ENCODE measurements around the gene JTB. TPM values are rescaled to one million over a fixed set of nuclear protein-coding genes. Genes with fewer than 3 reads are reported as not detected.

JTB gene
- total and polyA plus RNA-seq, 2 of the 4 experiments (the other 2 are of a cell fraction) = 123 to 138 TPM

DNA sequence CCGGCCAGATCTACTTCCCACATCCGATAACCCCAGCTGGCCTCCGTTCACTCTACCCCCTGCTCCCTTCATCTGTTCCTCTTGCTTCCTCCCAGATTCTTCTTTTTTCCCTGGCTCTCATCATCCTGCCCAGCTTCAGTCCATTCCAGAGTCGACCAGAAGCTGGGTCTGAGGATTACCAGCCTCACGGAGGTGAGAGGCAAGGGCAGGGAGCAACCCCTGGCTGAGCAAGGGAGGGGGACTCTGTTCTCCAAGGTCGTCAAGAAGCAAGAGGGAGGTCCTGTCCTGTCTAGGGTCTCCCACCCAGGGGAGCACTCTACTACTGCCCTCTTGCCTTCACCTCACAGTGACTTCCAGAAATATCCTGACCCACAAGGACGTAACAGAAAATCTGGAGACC is 3.9 kb downstream of the JTB start:
- DNase-seq (no peak), ATAC-seq (ENCODE audit: low read depth) (no peak)
- intact Hi-C loops (cut with micrococcal nuclease) (no loop called here), in situ Hi-C loops (cut with MboI; ENCODE audit: low sequenced_read_pairs) (loop anchor here (10.0 to 25.0 kb wide), 2 partner anchors 299 to 436 kb away; partner anchors contain the start of genes ILF2, NPR1, S100A3 and S100A4), dilution Hi-C loops (cut with HindIII; ENCODE audit: low sequenced_read_pairs, unreplicated experiment) (no loop called here)
- Histone ChIP-seq H3K4me3 (ENCODE audit: insufficient read depth, low read depth, low read length) (no peak overlapping the region), H3K4ac (ENCODE audit: low read depth, low read length) (no peak overlapping the region), H2BK15ac (ENCODE audit: low read depth, low read length) (no peak overlapping the region), H2AK5ac (ENCODE audit: low read depth, low read length) (no peak overlapping the region), H2BK120ac (ENCODE audit: low read depth, low read length) (no peak overlapping the region), H3K18ac (ENCODE audit: low read depth, low read length) (no peak overlapping the region), H3K4me2 (ENCODE audit: low read depth, low read length) (no peak overlapping the region), H3K27ac (ENCODE audit: insufficient read depth, low read length) (no peak overlapping the region), H3K56ac (ENCODE audit: extremely low read depth, insufficient read depth, low read length) (no peak overlapping the region), H3K9me3 (ENCODE audit: control insufficient read depth, insufficient read depth, low read length) (no peaks in the 10 kb centered on the region), H2BK20ac (ENCODE audit: low read depth, low read length) (no peak overlapping the region), H2BK5ac (ENCODE audit: low read depth, low read length, poor library complexity, severe bottlenecking) (no peak overlapping the region), H4K8ac (ENCODE audit: low read depth in 2 of 2, low read length in 2 of 2) (no peak overlapping the region), H3K14ac (replicated peaks; ENCODE audit: low read depth, low read length) (no peak overlapping the region), H3K79me1 (ENCODE audit: low read depth in 1 of 2, low read length in 2 of 2) (peaks cover 19 to 46% of the 10 kb centered on the region in 2 experiments), H3K23ac (ENCODE audit: low read depth, low read length) (no peak overlapping the region), H3K36me3 (ENCODE audit: control insufficient read depth, insufficient read depth, low read length) (peaks cover 25% of the 10 kb centered on the region), H4K20me1 (ENCODE audit: insufficient read depth, low read length) (no peaks in the 10 kb centered on the region), H3K9me1 (ENCODE audit: insufficient read depth, low read length) (peaks cover 20% of the 10 kb centered on the region), H3K27me3 (ENCODE audit: control insufficient read depth, insufficient read depth, low read length) (no peaks in the 10 kb centered on the region), H2AFZ (replicated peaks; ENCODE audit: low read length, poor library complexity) (no peak overlapping the region), H3K4me1 (ENCODE audit: control insufficient read depth, insufficient read depth, low read length) (no peaks in the 10 kb centered on the region; the same call in 1 of the 2 replicates), H4K5ac (ENCODE audit: low read depth, low read length) (no peak overlapping the region), H2AK9ac (replicated peaks; ENCODE audit: low read depth, low read length, poor library complexity) (no peak overlapping the region), H3K9ac (ENCODE audit: low read depth, low read length) (no peak overlapping the region), H4K91ac (ENCODE audit: insufficient read depth, low read depth, low read length) (no peak overlapping the region)
- BruUV-seq (replicated peaks) = no TSS peak
- POLR2A ChIA-PET (ENCODE audit: unreplicated experiment) = no interaction called here
- TF ChIP-seq RAD21 (IDR thresholded peaks at IDR 0.05; ENCODE audit: low read length) (no peak), CEBPB (IDR thresholded peaks at IDR 0.05; ENCODE audit: low read depth, low read length) (no peak), CHD1 (IDR thresholded peaks at IDR 0.05; ENCODE audit: low read depth, low read length) (no peak), MXI1 (IDR thresholded peaks at IDR 0.05; ENCODE audit: borderline replicate concordance, low read depth, low read length) (no peak), BHLHE40 (IDR thresholded peaks at IDR 0.05; ENCODE audit: low read depth, low read length) (no peak), SMC3 (IDR thresholded peaks at IDR 0.05; ENCODE audit: low read depth, low read length) (no peak), RFX5 (IDR thresholded peaks at IDR 0.05; ENCODE audit: low read depth, low read length) (no peak), MAFK (IDR thresholded peaks at IDR 0.05; ENCODE audit: low read depth, low read length) (no peak), POLR2A (IDR thresholded peaks at IDR 0.05; ENCODE audit: low read depth, low read length) (no peak), NFE2L2 (IDR thresholded peaks at IDR 0.05; ENCODE audit: low read depth, low read length) (no peak), RCOR1 (IDR thresholded peaks at IDR 0.05; ENCODE audit: insufficient replicate concordance, low read length) (no peak)
- TF ChIP-seq, protein P1, sequence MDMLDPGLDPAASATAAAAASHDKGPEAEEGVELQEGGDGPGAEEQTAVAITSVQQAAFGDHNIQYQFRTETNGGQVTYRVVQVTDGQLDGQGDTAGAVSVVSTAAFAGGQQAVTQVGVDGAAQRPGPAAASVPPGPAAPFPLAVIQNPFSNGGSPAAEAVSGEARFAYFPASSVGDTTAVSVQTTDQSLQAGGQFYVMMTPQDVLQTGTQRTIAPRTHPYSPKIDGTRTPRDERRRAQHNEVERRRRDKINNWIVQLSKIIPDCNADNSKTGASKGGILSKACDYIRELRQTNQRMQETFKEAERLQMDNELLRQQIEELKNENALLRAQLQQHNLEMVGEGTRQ (IDR thresholded peaks at IDR 0.05; ENCODE audit: low read depth, low read length) = no peak
- TF ChIP-seq, protein P2, sequence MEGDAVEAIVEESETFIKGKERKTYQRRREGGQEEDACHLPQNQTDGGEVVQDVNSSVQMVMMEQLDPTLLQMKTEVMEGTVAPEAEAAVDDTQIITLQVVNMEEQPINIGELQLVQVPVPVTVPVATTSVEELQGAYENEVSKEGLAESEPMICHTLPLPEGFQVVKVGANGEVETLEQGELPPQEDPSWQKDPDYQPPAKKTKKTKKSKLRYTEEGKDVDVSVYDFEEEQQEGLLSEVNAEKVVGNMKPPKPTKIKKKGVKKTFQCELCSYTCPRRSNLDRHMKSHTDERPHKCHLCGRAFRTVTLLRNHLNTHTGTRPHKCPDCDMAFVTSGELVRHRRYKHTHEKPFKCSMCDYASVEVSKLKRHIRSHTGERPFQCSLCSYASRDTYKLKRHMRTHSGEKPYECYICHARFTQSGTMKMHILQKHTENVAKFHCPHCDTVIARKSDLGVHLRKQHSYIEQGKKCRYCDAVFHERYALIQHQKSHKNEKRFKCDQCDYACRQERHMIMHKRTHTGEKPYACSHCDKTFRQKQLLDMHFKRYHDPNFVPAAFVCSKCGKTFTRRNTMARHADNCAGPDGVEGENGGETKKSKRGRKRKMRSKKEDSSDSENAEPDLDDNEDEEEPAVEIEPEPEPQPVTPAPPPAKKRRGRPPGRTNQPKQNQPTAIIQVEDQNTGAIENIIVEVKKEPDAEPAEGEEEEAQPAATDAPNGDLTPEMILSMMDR (conservative IDR thresholded peaks at IDR 0.05; ENCODE audit: low read depth, low read length) = no peak
- TF ChIP-seq, protein P3, sequence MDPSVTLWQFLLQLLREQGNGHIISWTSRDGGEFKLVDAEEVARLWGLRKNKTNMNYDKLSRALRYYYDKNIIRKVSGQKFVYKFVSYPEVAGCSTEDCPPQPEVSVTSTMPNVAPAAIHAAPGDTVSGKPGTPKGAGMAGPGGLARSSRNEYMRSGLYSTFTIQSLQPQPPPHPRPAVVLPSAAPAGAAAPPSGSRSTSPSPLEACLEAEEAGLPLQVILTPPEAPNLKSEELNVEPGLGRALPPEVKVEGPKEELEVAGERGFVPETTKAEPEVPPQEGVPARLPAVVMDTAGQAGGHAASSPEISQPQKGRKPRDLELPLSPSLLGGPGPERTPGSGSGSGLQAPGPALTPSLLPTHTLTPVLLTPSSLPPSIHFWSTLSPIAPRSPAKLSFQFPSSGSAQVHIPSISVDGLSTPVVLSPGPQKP (IDR thresholded peaks at IDR 0.05; ENCODE audit: borderline replicate concordance, low read depth, low read length) = no peak
- CTCF ChIA-PET = no interaction called here
- 95% methylated on average over 4 of the region's 7 CpGs; no CpG with 5 or more reads in 1 of the 2 experiments for WGBS, 2 experiments (ENCODE audit: extremely low coverage in 2 of 2, insufficient read length in 1 of 2)
